WTC11 (cell line): ENCODE measurements around the gene NIN. TPM values are rescaled to one million over a fixed set of nuclear protein-coding genes. Genes with fewer than 3 reads are reported as not detected.

Source experiments
- ATAC-seq: fragments of 200-7000 bp; cut with Tn5 transposase; 2 replicates; pipeline ENCODE4 v1.10.0; 2021; ENCODE audit warnings: mild to moderate bottlenecking, moderate library complexity
- CTCF ChIA-PET: fragments of 300-600 bp; sonication (Branson Sonifier 250); formaldehyde crosslinking; loops from one replicate; lab custom pipeline; 2021; ENCODE audit warnings: antibody characterized with exemption; lab: Charles Lee
- POLR2A ChIA-PET: fragments of 350-600 bp; sonication (Branson Sonifier 250); formaldehyde crosslinking; loops from one replicate; lab custom pipeline; 2021; ENCODE audit warnings: antibody characterized with exemption; lab: Charles Lee
- DNase-seq: peaks from one replicate; pipeline ENCODE4 v3.0.0; 2021; ENCODE audit warnings: low spot score
- H3K27ac Mint-ChIP-seq: 2 replicates; pipeline ENCODE4 v1.8.0; 2021; ENCODE audit warnings: mixed read lengths
- H3K27me3 Mint-ChIP-seq: 2 replicates; pipeline ENCODE4 v1.8.0; 2021; ENCODE audit warnings: low read depth, mild to moderate bottlenecking, moderate library complexity, mixed read lengths
- H3K36me3 Mint-ChIP-seq: 2 replicates; pipeline ENCODE4 v1.8.0; 2021; ENCODE audit warnings: mixed read lengths
- H3K4me1 Mint-ChIP-seq: 2 replicates; pipeline ENCODE4 v1.8.0; 2022; ENCODE audit warnings: mixed read lengths
- H3K4me3 Mint-ChIP-seq: 2 replicates; pipeline ENCODE4 v1.8.0; 2021; ENCODE audit warnings: mild to moderate bottlenecking, moderate library complexity, mixed read lengths
- H3K9me3 Mint-ChIP-seq: 2 replicates; pipeline ENCODE4 v1.8.0; 2021; ENCODE audit warnings: mixed read lengths
- FOXJ3 ChIP-seq: sonication (generic); formaldehyde crosslinking; IDR thresholded peaks from 2 replicates; pipeline ENCODE4 v1.9.0; 2021; ENCODE audit warnings: missing genetic modification reagents, mild to moderate bottlenecking, borderline replicate concordance
- FOXP1 ChIP-seq: sonication (generic); formaldehyde crosslinking; IDR thresholded peaks from 2 replicates; pipeline ENCODE4 v1.8.0; 2022; ENCODE audit warnings: missing genetic modification reagents, mild to moderate bottlenecking, moderate library complexity, borderline replicate concordance
- GTF2I ChIP-seq: fragments of 250-450 bp; sonication (Bioruptor Pico); conservative IDR thresholded peaks from 2 replicates; pipeline ENCODE4 v1.4.0; 2021; ENCODE audit warnings: mild to moderate bottlenecking
- HMGXB4 ChIP-seq: sonication (generic); formaldehyde crosslinking; IDR thresholded peaks from 2 replicates; pipeline ENCODE4 v1.8.1; 2023; ENCODE audit warnings: mild to moderate bottlenecking, moderate library complexity, missing genetic modification reagents
- IRF1 ChIP-seq: sonication (generic); formaldehyde crosslinking; IDR thresholded peaks from 2 replicates; pipeline ENCODE4 v1.8.0; 2023; ENCODE audit warnings: missing genetic modification reagents
- MXD4 ChIP-seq: fragments of 250-450 bp; sonication (Bioruptor Pico); IDR thresholded peaks from 2 replicates; pipeline ENCODE4 v1.8.0; 2021; ENCODE audit warnings: mild to moderate bottlenecking, moderate library complexity, borderline replicate concordance
- NR1H2 ChIP-seq: sonication (generic); formaldehyde crosslinking; IDR thresholded peaks from 2 replicates; pipeline ENCODE4 v1.9.0; 2021; ENCODE audit warnings: mild to moderate bottlenecking, moderate library complexity, missing genetic modification reagents
- PREB ChIP-seq: sonication (generic); formaldehyde crosslinking; IDR thresholded peaks from 2 replicates; pipeline ENCODE4 v1.8.1; 2022; ENCODE audit warnings: mild to moderate bottlenecking, missing genetic modification reagents, moderate library complexity, borderline replicate concordance
- RELA ChIP-seq: sonication (generic); formaldehyde crosslinking; IDR thresholded peaks from 2 replicates; pipeline ENCODE4 v1.8.1; 2022; ENCODE audit warnings: missing genetic modification reagents, mild to moderate bottlenecking, borderline replicate concordance
- SP1 ChIP-seq: sonication (generic); formaldehyde crosslinking; conservative IDR thresholded peaks from 2 replicates; pipeline ENCODE4 v1.8.1; 2022; ENCODE audit warnings: missing genetic modification reagents
- USF2 ChIP-seq: sonication (generic); formaldehyde crosslinking; IDR thresholded peaks from 2 replicates; pipeline ENCODE4 v1.8.1; 2023; ENCODE audit warnings: mild to moderate bottlenecking, missing genetic modification reagents, moderate library complexity
- ZBTB43 ChIP-seq: sonication (generic); formaldehyde crosslinking; IDR thresholded peaks from 2 replicates; pipeline ENCODE4 v1.8.1; 2023; ENCODE audit warnings: mild to moderate bottlenecking, missing genetic modification reagents
- ZNF263 ChIP-seq: sonication (generic); formaldehyde crosslinking; IDR thresholded peaks from 2 replicates; pipeline ENCODE4 v1.8.1; 2022; ENCODE audit warnings: low read depth, mild to moderate bottlenecking, moderate library complexity, missing genetic modification reagents
- ZNF396 ChIP-seq: fragments of 250-450 bp; sonication (Bioruptor Pico); IDR thresholded peaks from 2 replicates; pipeline ENCODE4 v1.8.0; 2021; ENCODE audit warnings: mild to moderate bottlenecking, moderate library complexity, borderline replicate concordance
- total RNA-seq: library from RNA; stranded (reverse); gene quantifications from 3 replicates; pipeline ENCODE4 v1.2.3, GENCODE V29; 2021

NIN gene
- total RNA-seq, 1 experiment from 2014 or later, result 23.8 TPM

GRCh38 chr14:50705026-50705593 lies 125.9 kb downstream of the NIN start:
- TF ChIP-seq GTF2I (CRISPR knock-in tag), result no peak
- no peak for TF ChIP-seq HMGXB4 (CRISPR knock-in tag)
- no peak for TF ChIP-seq MXD4 (CRISPR knock-in tag)
- no peak for TF ChIP-seq RELA (CRISPR knock-in tag)
- no peak for TF ChIP-seq ZNF263 (CRISPR knock-in tag)
- TF ChIP-seq FOXP1 (CRISPR knock-in tag), result no peak
- no peak for TF ChIP-seq PREB
- TF ChIP-seq SP1 (CRISPR knock-in tag), result no peak
- no peak for TF ChIP-seq ZNF396 (CRISPR knock-in tag)
- TF ChIP-seq ZBTB43 (CRISPR knock-in tag), result no peak
- no peak for TF ChIP-seq IRF1 (CRISPR knock-in tag)
- no peak for TF ChIP-seq FOXJ3 (CRISPR knock-in tag)
- no peak for TF ChIP-seq NR1H2 (CRISPR knock-in tag)
- TF ChIP-seq USF2, result no peak
- TF ChIP-seq, all 79 proteins: peak for 0
- CTCF ChIA-PET, result interaction anchor here (0.9 to 2.4 kb wide), 4 partner anchors 9 to 387 kb away, joined by 3 to 11 read pairs (median 6); no protein-coding TSS in a partner anchor

GRCh38 chr14:50704454-50705010 lies 126.4 kb downstream of the NIN start:
- ATAC-seq, result no peak
- Mint-ChIP-seq H3K27me3 (peaks cover 6% of the 10 kb centered on the region; the same call in 1 of the 2 replicates), H3K4me3 (no peak overlapping the region), H3K36me3 (no peaks in the 10 kb centered on the region), H3K4me1 (no peaks in the 10 kb centered on the region), H3K27ac (no peak overlapping the region), H3K9me3 (peaks cover 13% of the 10 kb centered on the region)
- ChIA-PET POLR2A (no interaction called here), CTCF (interaction anchor here (1.1 to 2.4 kb wide), 3 partner anchors 10 to 387 kb away, joined by 4 to 11 read pairs (median 7); no protein-coding TSS in a partner anchor)
- no peak for TF ChIP-seq GTF2I (CRISPR knock-in tag)
- DNase-seq, result no peak

More at GRCh38 chr14:50705026-50705593, 125.9 kb downstream of the NIN start:
- ATAC-seq (no peak), DNase-seq (no peak)
- no peak overlapping the region for H3K4me3 Mint-ChIP-seq
- no peaks in the 10 kb centered on the region for H3K36me3 Mint-ChIP-seq
- H3K27me3 Mint-ChIP-seq, result peaks cover 6% of the 10 kb centered on the region; the same call in 1 of the 2 replicates
- H3K4me1 Mint-ChIP-seq, result no peaks in the 10 kb centered on the region
- POLR2A ChIA-PET, result no interaction called here
- peaks cover 9% of the 10 kb centered on the region for H3K9me3 Mint-ChIP-seq
- no peak overlapping the region for H3K27ac Mint-ChIP-seq
